Endothelial cell of umbilical vein (primary cell): ENCODE results near the gene RPL34. TPM values are rescaled to one million over a fixed set of nuclear protein-coding genes. Genes with fewer than 3 reads are reported as not detected.

Experiments used
- BruUV-seq: library from RNA; stranded (reverse); fragments of 400-500 nt; replicated peaks from 2 replicates; lab custom pipeline; 2021; lab: Mats Ljungman, UMichigan
- CTCF ChIA-PET: fragments of 300-600, 350-600 bp; sonication (Branson Sonifier 250); formaldehyde crosslinking; loops from one replicate; lab custom pipeline; 2021; ENCODE audit warnings: antibody characterized with exemption, inconsistent platforms; lab: Charles Lee
- POLR2A ChIA-PET: fragments of 300-600, 350-600 bp; sonication (Branson Sonifier 250); formaldehyde crosslinking; loops from one replicate; lab custom pipeline; 2021; ENCODE audit warnings: antibody characterized with exemption, inconsistent platforms; lab: Charles Lee
- DNase-seq: peaks from one replicate; pipeline ENCODE4 v3.0.0-alpha.2; 2011; ENCODE audit warnings: low read depth, low spot score
- FAIRE-seq: peaks from 2 replicates; lab custom pipeline; 2011; peaks lifted over from hg19 to GRCh38; lab: Jason Lieb, UNC
- H2AFZ ChIP-seq: 2 replicates; pipeline ENCODE4 v1.6.0; 2012; ENCODE audit warnings: low read depth, low read length, control low read depth, inconsistent platforms
- H3K27ac ChIP-seq: 2 replicates; pipeline ENCODE4 v1.5.1; 2011; ENCODE audit warnings: low read depth, mild to moderate bottlenecking, control low read depth, low read length, moderate library complexity; ENCODE audit not compliant: insufficient read depth
- H3K27me3 ChIP-seq, 2 experiments: 2 replicates each; pipeline versions ENCODE4 v1.6.0 to v1.6.1; 2011; ENCODE audit warnings: low read length in 2 of 2, mixed read lengths in 1 of 2; ENCODE audit not compliant: control insufficient read depth in 2 of 2, insufficient read depth in 2 of 2
- H3K36me3 ChIP-seq, 2 experiments: 2 replicates in 1 of 2; 3 replicates in 1 of 2; pipeline ENCODE4 v1.5.1; 2011; ENCODE audit warnings: low read length in 2 of 2, mild to moderate bottlenecking in 1 of 2, moderate library complexity in 1 of 2; ENCODE audit not compliant: control insufficient read depth in 2 of 2, insufficient read depth in 2 of 2; ENCODE audit errors: extremely low read depth in 1 of 2
- H3K4me1 ChIP-seq: 3 replicates; pipeline ENCODE4 v1.5.1; 2011; ENCODE audit warnings: mild to moderate bottlenecking, low read length; ENCODE audit not compliant: control insufficient read depth, insufficient read depth; ENCODE audit errors: extremely low read depth
- H3K4me2 ChIP-seq: 2 replicates; pipeline ENCODE4 v1.6.1; 2011; ENCODE audit warnings: low read length, control low read depth, mixed read lengths; ENCODE audit not compliant: insufficient read depth
- H3K4me3 ChIP-seq, 3 experiments: fragments of 200-600 bp in 1 of 3; sonication (generic), shearing (Covaris generic) in 1 of 3; replicated peaks in 1 of 3; 2 replicates each; pipeline ENCODE4 v1.5.1; 2011 to 2016; ENCODE audit warnings: control low read depth in 3 of 3, low read length in 3 of 3, mild to moderate bottlenecking in 2 of 3, inconsistent platforms in 1 of 3, low read depth in 1 of 3, moderate library complexity in 1 of 3; ENCODE audit not compliant: insufficient read depth in 1 of 3
- H3K79me2 ChIP-seq: 2 replicates; pipeline ENCODE4 v1.6.0; 2012; ENCODE audit warnings: low read length, inconsistent platforms; ENCODE audit not compliant: control insufficient read depth, insufficient read depth
- H3K9ac ChIP-seq: replicated peaks from 2 replicates; pipeline ENCODE3; 2011; ENCODE audit warnings: low read length, control low read depth; ENCODE audit not compliant: insufficient read depth; ENCODE audit errors: extremely low read depth
- H3K9me1 ChIP-seq: replicated peaks from 3 replicates; pipeline ENCODE4 v1.6.0; 2011; ENCODE audit warnings: mild to moderate bottlenecking, low read length; ENCODE audit not compliant: control insufficient read depth, insufficient read depth; ENCODE audit errors: extremely low read depth
- H3K9me3 ChIP-seq: replicated peaks from 2 replicates; pipeline ENCODE4 v1.5.1; 2012; ENCODE audit warnings: low read length, inconsistent platforms; ENCODE audit not compliant: control insufficient read depth, insufficient read depth
- H4K20me1 ChIP-seq: replicated peaks from 2 replicates; pipeline ENCODE3; 2011; ENCODE audit warnings: mild to moderate bottlenecking, low read length; ENCODE audit not compliant: control insufficient read depth, insufficient read depth; ENCODE audit errors: extremely low read depth
- EZH2 ChIP-seq: IDR thresholded peaks from 2 replicates; pipeline ENCODE4 v1.6.1; 2012; ENCODE audit warnings: borderline replicate concordance, low read depth, mild to moderate bottlenecking, moderate library complexity, low read length, inconsistent platforms; ENCODE audit not compliant: severe bottlenecking
- FOS ChIP-seq: IDR thresholded peaks from 2 replicates; pipeline ENCODE4 v1.6.1; 2011; ENCODE audit warnings: mild to moderate bottlenecking, low read length, moderate library complexity, borderline replicate concordance; ENCODE audit not compliant: insufficient read depth
- GATA2 ChIP-seq: IDR thresholded peaks from 2 replicates; pipeline ENCODE4 v1.7.0; 2011; ENCODE audit warnings: low read depth, mild to moderate bottlenecking, moderate library complexity, mixed read lengths, low read length; ENCODE audit not compliant: insufficient read length, insufficient read depth
- JUN ChIP-seq: IDR thresholded peaks from 2 replicates; pipeline ENCODE4 v1.6.1; 2011; ENCODE audit warnings: borderline replicate concordance, low read depth; ENCODE audit not compliant: insufficient read length, insufficient read depth
- MAX ChIP-seq: IDR thresholded peaks from 2 replicates; pipeline ENCODE4 v1.6.1; 2011; ENCODE audit not compliant: insufficient read depth, insufficient read length
- MYC ChIP-seq: IDR thresholded peaks from one replicate; pipeline ENCODE4 v1.6.1; 2011; ENCODE audit warnings: mild to moderate bottlenecking, low read depth, low read length
- POLR2A ChIP-seq: IDR thresholded peaks from 2 replicates; pipeline ENCODE4 v1.6.1; 2012; ENCODE audit warnings: low read depth, mild to moderate bottlenecking, control low read depth, low read length
- POLR2AphosphoS5 ChIP-seq: IDR thresholded peaks from 2 replicates; pipeline ENCODE4 v1.6.1; 2012; ENCODE audit warnings: low read depth, mild to moderate bottlenecking, control low read depth, low read length, moderate library complexity; ENCODE audit not compliant: insufficient read depth
- dilution Hi-C: fragments of 300-500 bp; cut with MboI; formaldehyde crosslinking; loops from one replicate; pipeline ENCODE4 v1.15.0; 2019; ENCODE audit warnings: low sequenced_read_pairs; ENCODE audit not compliant: extremely low pct_ligation_motif_present
- intact Hi-C: fragments of 100-400 bp; cut with micrococcal nuclease; formaldehyde crosslinking; loops from one replicate; pipeline ENCODE4 v1.10.0; 2022
- polyA plus RNA-seq, 4 experiments: library from polyadenylated mRNA; depleted of rRNA in 3 of 4; stranded (reverse) in 3 of 4; unstranded in 1 of 4; fragments of >200 nt; gene quantifications; 2 replicates each; pipeline versions ENCODE4 v1.2.1 to v1.2.3, GENCODE V29; 2011 to 2012; ENCODE audit warnings: missing spikeins in 1 of 4
- total RNA-seq: library from RNA; stranded (reverse); gene quantifications from 2 replicates; pipeline ENCODE4 v1.2.3, GENCODE V29; 2021
- TF ChIP-seq, protein P1 (sequence below), 2 donors: IDR thresholded peaks; 1 replicate in 1 of 2; 2 replicates in 1 of 2; pipeline ENCODE4 v1.5.1; 2011; ENCODE audit warnings: low read length in 2 of 2, mild to moderate bottlenecking in 2 of 2, moderate library complexity in 2 of 2, control low read depth in 1 of 2, inconsistent platforms in 1 of 2, low read depth in 1 of 2; ENCODE audit not compliant: insufficient read depth in 1 of 2; ENCODE audit errors: extremely low read depth in 1 of 2

RPL34 gene
- total and polyA plus RNA-seq, 2 donors (not counting 3 experiments of a cell fraction or from before 2014, with no cell fraction given) = 1,114 to 2,397 TPM

GRCh38 chr4:108607079-108607815 is 13.1 kb upstream of the RPL34 start:
- FAIRE-seq = no peak
- Histone ChIP-seq H3K9me3 (no peaks in the 10 kb centered on the region), H4K20me1 (no peaks in the 10 kb centered on the region), H3K4me3 (no peak overlapping the region), H3K9ac (no peak overlapping the region), H3K27ac (no peak overlapping the region), H3K36me3 (no peaks in the 10 kb centered on the region), H3K4me2 (no peak overlapping the region), H2AFZ (no peak overlapping the region), H3K79me2 (no peaks in the 10 kb centered on the region), H3K9me1 (no peaks in the 10 kb centered on the region), H3K27me3 (no peaks in the 10 kb centered on the region), H3K4me1 (no peaks in the 10 kb centered on the region)
- no peak for DNase-seq
- BruUV-seq = no TSS peak
- intact Hi-C loops = no loop called here
- ChIA-PET CTCF (no interaction called here), POLR2A (no interaction called here)
- no peak for TF ChIP-seq MYC
- dilution Hi-C loops = no loop called here

GRCh38 chr4:108611365-108611764 is 9.0 kb upstream of the RPL34 start:
- Histone ChIP-seq H3K9me3 (no peaks in the 10 kb centered on the region), H3K9me1 (no peaks in the 10 kb centered on the region), H3K4me3 (no peak overlapping the region), H3K9ac (no peak overlapping the region), H3K27me3 (no peaks in the 10 kb centered on the region), H3K79me2 (no peaks in the 10 kb centered on the region), H3K27ac (no peak overlapping the region), H4K20me1 (no peaks in the 10 kb centered on the region), H3K4me2 (peak overlapping the region; percentile 47), H3K4me1 (no peaks in the 10 kb centered on the region), H2AFZ (no peak overlapping the region), H3K36me3 (no peaks in the 10 kb centered on the region)
- DNase-seq (no peak), FAIRE-seq (no peak)
- ChIA-PET POLR2A (no interaction called here), CTCF (interaction anchor here (0.6 to 1.1 kb wide), 3 partner anchors 28 to 592 kb away, joined by 3 read pairs; no protein-coding TSS in a partner anchor)
- intact Hi-C loops (no loop called here), dilution Hi-C loops (no loop called here)
- TF ChIP-seq JUN (no peak), GATA2 (no peak), POLR2A (no peak), POLR2AphosphoS5 (no peak), FOS (no peak), MAX (no peak), MYC (no peak), EZH2 (no peak)
- TF ChIP-seq, protein P1, sequence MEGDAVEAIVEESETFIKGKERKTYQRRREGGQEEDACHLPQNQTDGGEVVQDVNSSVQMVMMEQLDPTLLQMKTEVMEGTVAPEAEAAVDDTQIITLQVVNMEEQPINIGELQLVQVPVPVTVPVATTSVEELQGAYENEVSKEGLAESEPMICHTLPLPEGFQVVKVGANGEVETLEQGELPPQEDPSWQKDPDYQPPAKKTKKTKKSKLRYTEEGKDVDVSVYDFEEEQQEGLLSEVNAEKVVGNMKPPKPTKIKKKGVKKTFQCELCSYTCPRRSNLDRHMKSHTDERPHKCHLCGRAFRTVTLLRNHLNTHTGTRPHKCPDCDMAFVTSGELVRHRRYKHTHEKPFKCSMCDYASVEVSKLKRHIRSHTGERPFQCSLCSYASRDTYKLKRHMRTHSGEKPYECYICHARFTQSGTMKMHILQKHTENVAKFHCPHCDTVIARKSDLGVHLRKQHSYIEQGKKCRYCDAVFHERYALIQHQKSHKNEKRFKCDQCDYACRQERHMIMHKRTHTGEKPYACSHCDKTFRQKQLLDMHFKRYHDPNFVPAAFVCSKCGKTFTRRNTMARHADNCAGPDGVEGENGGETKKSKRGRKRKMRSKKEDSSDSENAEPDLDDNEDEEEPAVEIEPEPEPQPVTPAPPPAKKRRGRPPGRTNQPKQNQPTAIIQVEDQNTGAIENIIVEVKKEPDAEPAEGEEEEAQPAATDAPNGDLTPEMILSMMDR (IDR thresholded peaks at IDR 0.05; ENCODE audit: extremely low read depth in 1 of 2, insufficient read depth in 1 of 2, low read depth in 1 of 2, low read length in 2 of 2) = no peak
- no TSS peak for BruUV-seq
